Ramos (cell line): ENCODE results near the gene RNU6-9.

Experiments used
- in situ Hi-C: fragments of 300-500 bp; cut with MboI; formaldehyde crosslinking; loops from one replicate; pipeline ENCODE4 v1.14.3; 2022; ENCODE audit warnings: low sequenced_read_pairs; ENCODE audit not compliant: unreplicated experiment

Gene RNU6-9

GRCh38 chr19:892894-893689 is at the start of gene RNU6-9, which contains the start of gene MED16:
RNU6-9 (plus strand) TSS chr19:893484.
MED16 (minus strand) TSS chr19:893187; CDS start chr19:891131, 2,056 bp downstream.
- in situ Hi-C loops, result no loop called here

GRCh38 chr19:843836-844545 is 49.3 kb upstream of the RNU6-9 start:
- in situ Hi-C loops, result no loop called here

- in situ Hi-C loops, result no loop called here
These were observed 48.7 kb upstream of the RNU6-9 start for GRCh38 chr19:844546-844971.

- in situ Hi-C loops, result loop anchor here (5.0 kb wide), 1 partner anchor 84 kb away; no protein-coding TSS in a partner anchor
These were observed 47.4 kb upstream of the RNU6-9 start for GRCh38 chr19:845707-846521.

GRCh38 chr19:848386-848921 is 44.8 kb upstream of the RNU6-9 start:
- in situ Hi-C loops, result loop anchor here (5.0 kb wide), 1 partner anchor 86 kb away; no protein-coding TSS in a partner anchor

GRCh38 chr19:849195-849594 is 44.1 kb upstream of the RNU6-9 start:
- in situ Hi-C loops, result loop anchor here (5.0 kb wide), 1 partner anchor 87 kb away; no protein-coding TSS in a partner anchor

GRCh38 chr19:850221-850978 is 42.9 kb upstream of the RNU6-9 start:
- in situ Hi-C loops, result loop anchor here (10.0 kb wide), 1 partner anchor 134 kb away; the partner anchor contains the start of gene WDR18

GRCh38 chr19:850979-851335 is 42.3 kb upstream of the RNU6-9 start:
- in situ Hi-C loops, result loop anchor here (10.0 kb wide), 1 partner anchor 134 kb away; the partner anchor contains the start of gene WDR18

- in situ Hi-C loops, result loop anchor here (10.0 kb wide), 1 partner anchor 132 kb away; the partner anchor contains the start of gene WDR18
These were observed 40.9 kb upstream of the RNU6-9 start, which contains the start of gene ELANE for GRCh38 chr19:852136-853013. ELANE (plus strand) TSS chr19:852303; CDS start chr19:852329, 26 bp downstream.

- in situ Hi-C loops, result loop anchor here (10.0 kb wide), 1 partner anchor 132 kb away; the partner anchor contains the start of gene WDR18
These were observed 40.2 kb upstream of the RNU6-9 start for GRCh38 chr19:853014-853585.

GRCh38 chr19:853614-854220 is 39.6 kb upstream of the RNU6-9 start:
- in situ Hi-C loops, result loop anchor here (10.0 kb wide), 1 partner anchor 131 kb away; the partner anchor contains the start of gene WDR18

- in situ Hi-C loops, result loop anchor here (10.0 kb wide), 1 partner anchor 130 kb away; the partner anchor contains the start of gene WDR18
These were observed 38.7 kb upstream of the RNU6-9 start for GRCh38 chr19:854549-854948.

- in situ Hi-C loops, result loop anchor here (5.0 to 10.0 kb wide), 2 partner anchors 67 to 130 kb away; partner anchors contain the start of gene WDR18
These were observed 38.1 kb upstream of the RNU6-9 start for GRCh38 chr19:855142-855541.

- in situ Hi-C loops, result loop anchor here (5.0 to 10.0 kb wide), 2 partner anchors 67 to 129 kb away; partner anchors contain the start of gene WDR18
These were observed 37.6 kb upstream of the RNU6-9 start for GRCh38 chr19:855566-856120.

GRCh38 chr19:858284-858683 is 35.0 kb upstream of the RNU6-9 start:
- in situ Hi-C loops, result loop anchor here (5.0 to 10.0 kb wide), 2 partner anchors 64 to 127 kb away; partner anchors contain the start of gene WDR18
